Neuronal stem cell (in vitro differentiated cells): ENCODE data around the gene ANKRD39.

ENCODE experiments used
- DNase-seq: peaks from one replicate; pipeline ENCODE4 v3.0.0-alpha.2; 2013; ENCODE audit warnings: low spot score
- H2AFZ ChIP-seq: one replicate; pipeline ENCODE4 v1.6.1; 2013; ENCODE audit warnings: mild to moderate bottlenecking, low read length, inconsistent platforms
- H2AK5ac ChIP-seq: 2 replicates; pipeline ENCODE4 v1.6.1; 2013; ENCODE audit warnings: low read depth, mild to moderate bottlenecking, inconsistent platforms, low read length, moderate library complexity, mixed read lengths
- H2BK120ac ChIP-seq: 2 replicates; pipeline ENCODE4 v1.6.1; 2013; ENCODE audit warnings: low read depth, mild to moderate bottlenecking, inconsistent platforms, low read length, moderate library complexity, mixed read lengths
- H2BK12ac ChIP-seq: one replicate; pipeline ENCODE4 v1.6.1; 2013; ENCODE audit warnings: low read length, inconsistent platforms
- H2BK15ac ChIP-seq: 2 replicates; pipeline ENCODE4 v1.6.1; 2013; ENCODE audit warnings: mild to moderate bottlenecking, low read length, inconsistent platforms, mixed read lengths
- H2BK5ac ChIP-seq: one replicate; pipeline ENCODE4 v1.6.1; 2013; ENCODE audit warnings: inconsistent platforms, mild to moderate bottlenecking, low read length, moderate library complexity
- H3K14ac ChIP-seq: one replicate; pipeline ENCODE4 v1.6.1; 2013; ENCODE audit warnings: low read length, inconsistent platforms
- H3K18ac ChIP-seq: 2 replicates; pipeline ENCODE4 v1.6.1; 2013; ENCODE audit warnings: low read length, inconsistent platforms
- H3K23ac ChIP-seq: 2 replicates; pipeline ENCODE4 v1.6.1; 2013; ENCODE audit warnings: low read depth, mild to moderate bottlenecking, mixed read lengths, low read length, inconsistent platforms; ENCODE audit not compliant: poor library complexity
- H3K27ac ChIP-seq: replicated peaks from 3 replicates; pipeline ENCODE4 v1.5.1; 2013; ENCODE audit warnings: low read length, inconsistent platforms
- H3K27me3 ChIP-seq, 3 experiments: 2 replicates each; pipeline ENCODE4 v1.6.1; 2013; ENCODE audit warnings: low read length in 3 of 3, mild to moderate bottlenecking in 2 of 3, inconsistent platforms in 1 of 3, low read depth in 1 of 3, mixed read lengths in 1 of 3, moderate library complexity in 1 of 3; ENCODE audit not compliant: control insufficient read depth in 3 of 3, insufficient read depth in 3 of 3
- H3K36me3 ChIP-seq, 2 donors: replicated peaks in 1 of 2; 2 replicates each; pipeline ENCODE4 v1.6.1; 2013; ENCODE audit warnings: low read length in 2 of 2; ENCODE audit not compliant: control insufficient read depth in 2 of 2, insufficient read depth in 2 of 2
- H3K4ac ChIP-seq: 2 replicates; pipeline ENCODE4 v1.6.1; 2013; ENCODE audit warnings: inconsistent platforms, mild to moderate bottlenecking, low read length, moderate library complexity
- H3K4me1 ChIP-seq, 2 donors: 1 replicate in 1 of 2; 2 replicates in 1 of 2; pipeline ENCODE4 v1.6.1; 2013; ENCODE audit warnings: low read length in 2 of 2, low read depth in 1 of 2; ENCODE audit not compliant: control insufficient read depth in 2 of 2, insufficient read depth in 1 of 2
- H3K4me2 ChIP-seq: one replicate; pipeline ENCODE4 v1.6.1; 2013; ENCODE audit warnings: mild to moderate bottlenecking, low read length, inconsistent platforms; ENCODE audit not compliant: insufficient read depth, poor library complexity, severe bottlenecking
- H3K4me3 ChIP-seq, 2 donors: 2 replicates each; pipeline ENCODE4 v1.5.1; 2013; ENCODE audit warnings: low read length in 2 of 2, mild to moderate bottlenecking in 2 of 2, inconsistent platforms in 1 of 2, moderate library complexity in 1 of 2
- H3K79me1 ChIP-seq: one replicate; pipeline ENCODE4 v1.6.1; 2013; ENCODE audit warnings: low read depth, mild to moderate bottlenecking, inconsistent platforms, low read length, moderate library complexity
- H3K9ac ChIP-seq: one replicate; pipeline ENCODE4 v1.6.1; 2013; ENCODE audit warnings: mild to moderate bottlenecking, low read depth, low read length, inconsistent platforms; ENCODE audit not compliant: poor library complexity
- H3K9me3 ChIP-seq, 2 donors: replicated peaks in 1 of 2; 2 replicates each; pipeline versions ENCODE3 to v1.6.1; 2013; ENCODE audit warnings: low read length in 2 of 2, mild to moderate bottlenecking in 2 of 2, inconsistent platforms in 1 of 2, low read depth in 1 of 2, mixed read lengths in 1 of 2, moderate library complexity in 1 of 2; ENCODE audit not compliant: control insufficient read depth in 2 of 2, insufficient read depth in 1 of 2
- H4K8ac ChIP-seq: one replicate; pipeline ENCODE4 v1.6.1; 2013; ENCODE audit warnings: low read depth, mild to moderate bottlenecking, inconsistent platforms, low read length, moderate library complexity
- H4K91ac ChIP-seq: one replicate; pipeline ENCODE4 v1.6.1; 2013; ENCODE audit warnings: low read length, low read depth, mild to moderate bottlenecking, inconsistent platforms; ENCODE audit not compliant: poor library complexity
- WGBS, 2 donors: extraction: QIAGEN DNeasy Blood & Tissue Kit; methylation state at CpG; one replicate each; pipeline ENCODE4 v1.1.7; 2013; ENCODE audit warnings: missing lambda C conversion rate in 2 of 2, mixed read lengths in 1 of 2; ENCODE audit not compliant: insufficient read length in 2 of 2, insufficient replicate concordance in 1 of 2; ENCODE audit errors: extremely low coverage in 2 of 2; 5-methylcytosine and 5-hydroxymethylcytosine counted together

The ANKRD39 gene

DNA sequence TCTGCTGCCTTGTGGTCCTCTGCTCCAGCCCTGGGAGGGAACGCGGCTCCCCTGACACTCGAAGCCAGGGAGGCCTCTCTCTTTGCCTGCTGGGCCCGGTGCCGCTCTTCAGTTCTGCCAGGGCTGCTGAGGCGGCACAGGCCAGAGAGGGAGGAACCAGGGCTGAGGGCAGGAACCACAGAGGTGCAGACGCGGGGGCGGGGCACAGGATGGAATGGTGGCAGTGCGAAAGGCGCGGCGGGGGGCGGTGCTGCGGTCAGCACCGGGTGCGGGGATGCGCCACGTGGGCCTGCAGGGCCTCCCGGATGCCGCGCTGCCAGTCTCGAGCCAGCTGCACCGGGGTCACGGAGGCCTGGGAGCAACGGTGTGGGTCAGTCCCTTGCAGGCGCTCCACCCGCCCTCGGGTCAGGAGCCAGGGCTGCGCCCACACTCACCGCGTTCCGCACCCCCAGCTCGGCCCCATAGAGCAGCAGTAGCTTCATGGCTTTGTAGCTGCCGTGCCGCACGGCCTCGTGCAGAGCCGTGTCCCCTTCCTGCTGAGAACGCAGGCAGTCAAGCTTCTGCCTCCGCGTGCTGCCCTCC is 18.4 kb downstream of the ANKRD39 start:
- H3K4me3 ChIP-seq: no peak overlapping the region
- H3K23ac ChIP-seq: peak overlapping the region; percentile 75
- DNase-seq: no peak
- H4K8ac ChIP-seq: no peak overlapping the region
- H4K91ac ChIP-seq: no peak overlapping the region
- no peak overlapping the region for H3K4ac ChIP-seq
- no peak overlapping the region for H3K27ac ChIP-seq
- no peak overlapping the region for H2BK15ac ChIP-seq
- H3K9ac ChIP-seq: peak overlapping the region; percentile 33
- no peaks in the 10 kb centered on the region for H3K9me3 ChIP-seq
- H3K79me1 ChIP-seq: peaks cover 2% of the 10 kb centered on the region
- H2BK120ac ChIP-seq: no peak overlapping the region
- no peak overlapping the region for H3K4me2 ChIP-seq
- peak overlapping the region; percentile 44 for H2AK5ac ChIP-seq
- H3K14ac ChIP-seq: peak overlapping the region; percentile 47
- H3K36me3 ChIP-seq: peaks cover 12 to 57% of the 10 kb centered on the region in 2 donors
- no peaks in the 10 kb centered on the region for H3K4me1 ChIP-seq
- no peak overlapping the region for H2BK12ac ChIP-seq
- H3K27me3 ChIP-seq: no peaks in the 10 kb centered on the region
- no peak overlapping the region for H2AFZ ChIP-seq
- peak overlapping the region; percentile 79 for H2BK5ac ChIP-seq
- WGBS, 2 donors: no CpG with 5 or more reads among the region's 42 CpGs
- peak overlapping the region; percentile 84 for H3K18ac ChIP-seq

- no peaks in the 10 kb centered on the region for H3K9me3 ChIP-seq
- H3K4ac ChIP-seq: no peak overlapping the region
- WGBS, 2 donors: no CpG with 5 or more reads among the region's 23 CpGs
- H3K36me3 ChIP-seq: peaks cover 12 to 64% of the 10 kb centered on the region in 2 donors
- no peak overlapping the region for H3K14ac ChIP-seq
- DNase-seq: no peak
- no peak overlapping the region for H3K4me3 ChIP-seq
- peak overlapping the region; percentile 75 for H3K23ac ChIP-seq
- H2AFZ ChIP-seq: no peak overlapping the region
- H3K4me1 ChIP-seq: no peaks in the 10 kb centered on the region
- H2BK120ac ChIP-seq: no peak overlapping the region
- no peak overlapping the region for H2BK12ac ChIP-seq
- H3K4me2 ChIP-seq: no peak overlapping the region
- H3K18ac ChIP-seq: peak overlapping the region; percentile 84
- H2BK15ac ChIP-seq: no peak overlapping the region
- H4K91ac ChIP-seq: no peak overlapping the region
- no peak overlapping the region for H2AK5ac ChIP-seq
- H3K79me1 ChIP-seq: peaks cover 2% of the 10 kb centered on the region
- peak overlapping the region; percentile 24 for H4K8ac ChIP-seq
- peak overlapping the region; percentile 32 for H2BK5ac ChIP-seq
- no peak overlapping the region for H3K27ac ChIP-seq
- no peak overlapping the region for H3K9ac ChIP-seq
- H3K27me3 ChIP-seq: no peaks in the 10 kb centered on the region
Observed at GRCh38 chr2:96838345-96839292, 19.2 kb downstream of the ANKRD39 start.

DNA sequence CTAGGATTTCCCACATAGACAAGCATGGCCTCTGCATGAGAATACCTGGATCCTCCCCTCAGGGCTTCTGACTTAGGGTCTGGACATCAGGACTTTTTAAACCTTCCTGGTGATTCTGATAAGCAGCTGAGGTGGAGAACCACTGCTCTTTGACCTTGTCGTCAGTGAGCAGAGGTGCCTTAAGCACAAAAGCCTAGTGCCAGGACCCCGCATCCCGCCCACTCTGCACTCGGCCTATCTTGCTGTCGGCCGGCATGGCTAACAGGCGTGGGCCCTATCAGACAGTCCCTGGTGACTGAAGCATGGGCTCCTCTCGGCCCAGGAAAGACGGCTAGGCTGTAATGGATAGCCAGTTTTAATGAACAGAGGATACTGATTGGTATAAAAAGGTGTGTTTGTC is 20.2 kb downstream of the ANKRD39 start:
- Histone ChIP-seq H3K9me3 (no peaks in the 10 kb centered on the region), H2AK5ac (no peak overlapping the region), H3K23ac (no peak overlapping the region), H2BK120ac (no peak overlapping the region), H2BK5ac (no peak overlapping the region), H2AFZ (no peak overlapping the region), H2BK12ac (no peak overlapping the region), H3K27ac (no peak overlapping the region), H3K36me3 (peaks cover 12 to 74% of the 10 kb centered on the region in 2 donors), H3K4ac (no peak overlapping the region), H3K9ac (no peak overlapping the region), H2BK15ac (no peak overlapping the region), H3K14ac (no peak overlapping the region), H3K79me1 (peaks cover 2% of the 10 kb centered on the region), H4K91ac (no peak overlapping the region), H3K4me2 (no peak overlapping the region), H3K27me3 (no peaks in the 10 kb centered on the region), H3K4me3 (no peak overlapping the region), H4K8ac (no peak overlapping the region), H3K18ac (no peak overlapping the region), H3K4me1 (peaks cover 4 to 5% of the 10 kb centered on the region in 2 donors)
- no CpG with 5 or more reads among the region's 9 CpGs for WGBS, 2 donors
- no peak for DNase-seq

DNA sequence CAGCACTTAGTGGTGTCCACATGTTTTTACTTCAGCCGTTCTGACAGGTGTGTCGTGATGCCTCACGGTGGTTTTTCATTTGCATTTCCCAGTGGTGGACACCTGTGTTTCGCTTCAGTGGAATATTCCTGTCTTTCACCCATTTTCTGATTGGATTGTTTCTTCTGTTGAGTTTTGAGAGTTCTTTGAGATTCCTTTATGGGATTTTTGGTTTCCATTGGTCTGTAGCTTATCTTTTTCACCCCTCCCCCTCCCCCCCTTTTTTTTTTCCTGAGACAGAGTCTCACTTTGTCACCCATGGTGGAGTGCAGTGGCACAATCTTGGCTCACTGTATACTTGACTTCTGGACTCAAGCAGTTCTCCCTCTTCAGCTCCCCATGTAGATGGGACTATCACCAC is 22.0 kb downstream of the ANKRD39 start:
- Histone ChIP-seq H4K8ac (no peak overlapping the region), H2BK5ac (no peak overlapping the region), H3K4me1 (peaks cover 4 to 16% of the 10 kb centered on the region in 2 donors), H3K27me3 (no peaks in the 10 kb centered on the region), H3K27ac (no peak overlapping the region), H4K91ac (no peak overlapping the region), H3K79me1 (no peaks in the 10 kb centered on the region), H3K9ac (no peak overlapping the region), H2BK12ac (no peak overlapping the region), H2BK120ac (no peak overlapping the region), H2AK5ac (no peak overlapping the region), H3K36me3 (peaks cover 18 to 87% of the 10 kb centered on the region in 2 donors), H2BK15ac (no peak overlapping the region), H3K14ac (no peak overlapping the region), H3K4ac (no peak overlapping the region), H3K4me2 (no peak overlapping the region), H2AFZ (no peak overlapping the region), H3K23ac (no peak overlapping the region), H3K18ac (no peak overlapping the region), H3K4me3 (no peak overlapping the region), H3K9me3 (no peaks in the 10 kb centered on the region)
- no CpG with 5 or more reads among the region's 4 CpGs for WGBS, 2 donors
- no peak for DNase-seq
